ENCODE measurements around the gene GRID1. TPM values are rescaled to one million over a fixed set of nuclear protein-coding genes. Genes with fewer than 3 reads are reported as not detected.

GRID1 gene
- total and polyA plus RNA-seq, 9 of the 15 experiments (the other 6 are each of a cell fraction or from before 2014, with no cell fraction given), result 0.01 to 7.2 (median 1.2) TPM

DNA sequence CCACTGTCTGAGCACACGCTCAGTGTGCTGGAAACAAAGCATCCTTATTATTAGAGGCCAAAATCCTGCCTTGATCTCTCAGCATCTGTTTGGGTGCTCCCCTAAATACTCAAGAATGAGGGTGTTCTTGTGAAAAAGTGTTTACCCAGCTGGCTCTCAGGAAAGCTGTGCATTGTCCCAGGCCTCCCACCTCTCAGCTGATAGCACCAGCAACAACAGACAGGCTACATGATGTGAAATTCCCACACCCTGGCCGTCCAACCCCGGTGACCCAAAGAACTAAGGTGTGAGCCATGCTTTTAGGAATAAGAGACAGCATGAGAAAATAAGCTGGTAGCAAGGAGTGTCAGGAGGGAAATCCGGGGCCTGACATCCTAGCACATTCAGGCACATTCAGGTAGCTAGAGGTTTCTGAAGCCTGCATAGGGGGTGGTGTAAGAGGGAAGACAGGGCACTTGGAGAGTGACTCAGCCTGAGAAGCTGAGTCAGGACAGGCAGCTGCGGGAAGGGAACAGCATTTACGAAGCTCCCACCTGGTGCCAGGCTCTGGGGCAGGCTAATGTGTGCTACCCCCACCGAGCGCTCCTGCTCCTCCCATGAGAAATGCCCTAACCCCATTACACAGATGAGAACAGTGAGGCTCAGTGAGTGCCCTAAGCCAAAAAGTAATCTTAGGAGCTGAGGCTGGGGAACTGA lies 205.6 kb downstream of the GRID1 start:
- no peak for ATAC-seq
- no peak overlapping the region for H3K27ac ChIP-seq (ENCODE audit: extremely low read depth, low read depth, low read length)
- H3K9me3 ChIP-seq (replicated peaks; ENCODE audit: control insufficient read depth, insufficient read depth, low read depth, low read length), result no peaks in the 10 kb centered on the region
- WGBS (ENCODE audit: insufficient coverage, low coverage, missing lambda C conversion rate), result 0% methylated on average over 7 of the region's 8 CpGs
- no peak overlapping the region for H2AFZ ChIP-seq (ENCODE audit: low read depth, low read length)
- in situ Hi-C loops (cut with MboI), result no loop called here
- no peaks in the 10 kb centered on the region for H3K4me1 ChIP-seq (replicated peaks in 1 of 2; ENCODE audit: control insufficient read depth in 2 of 2, insufficient read depth in 2 of 2, low read length in 2 of 2)
- no TSS peak for BruUV-seq (replicated peaks)
- no peaks in the 10 kb centered on the region for H4K20me1 ChIP-seq (replicated peaks; ENCODE audit: control insufficient read depth, insufficient read depth, low read length)
- no peak for DNase-seq (ENCODE audit: extremely low read depth in 1 of 4, low spot score in 3 of 4)
- no peaks in the 10 kb centered on the region for H3K36me3 ChIP-seq (ENCODE audit: control insufficient read depth, insufficient read depth, low read length)
- no peaks in the 10 kb centered on the region for H3K79me2 ChIP-seq (ENCODE audit: control insufficient read depth, insufficient read depth, low read length)
- POLR2A ChIA-PET, result interaction anchor here (0.9 kb wide), 1 partner anchor 405 kb away, joined by 3 read pairs; no protein-coding TSS in a partner anchor
- no peak overlapping the region for H3K9ac ChIP-seq (ENCODE audit: insufficient read depth in 1 of 2, low read depth in 2 of 2, low read length in 2 of 2)
- H3K9me1 ChIP-seq (ENCODE audit: control insufficient read depth, insufficient read depth, low read length), result no peaks in the 10 kb centered on the region
- CTCF ChIA-PET (ENCODE audit: low intra/inter-chr PET ratio), result no interaction called here
- no peak overlapping the region for H3K4me3 ChIP-seq
- no peak overlapping the region for H3K4me2 ChIP-seq (ENCODE audit: insufficient read depth, low read length)
- intact Hi-C loops (cut with micrococcal nuclease), result no loop called here
- no peaks in the 10 kb centered on the region for H3K27me3 ChIP-seq (ENCODE audit: control insufficient read depth in 2 of 2, insufficient read depth in 2 of 2, low read length in 2 of 2)
- FAIRE-seq, result no peak
- TF ChIP-seq TAF7 (tag; IDR thresholded peaks at IDR 0.05) (no peak), RBM39 (optimal IDR thresholded peaks at IDR 0.05; ENCODE audit: low read depth, low read length) (no peak), ZNF282 (CRISPR knock-in tag; IDR thresholded peaks at IDR 0.05) (no peak), GTF2F1 (IDR thresholded peaks at IDR 0.05; ENCODE audit: low read depth, low read length) (no peak), ZNF239 (CRISPR knock-in tag; IDR thresholded peaks at IDR 0.05) (no peak), ZNF445 (CRISPR knock-in tag; IDR thresholded peaks at IDR 0.05; ENCODE audit: low read depth) (no peak), HCFC1 (IDR thresholded peaks at IDR 0.05; ENCODE audit: low read depth, low read length) (no peak), TAF15 (IDR thresholded peaks at IDR 0.05; ENCODE audit: low read depth, low read length) (no peak), HSF4 (CRISPR knock-in tag; IDR thresholded peaks at IDR 0.05; ENCODE audit: borderline replicate concordance) (no peak), FOXK1 (CRISPR knock-in tag; IDR thresholded peaks at IDR 0.05; ENCODE audit: borderline replicate concordance) (no peak), HIVEP1 (CRISPR knock-in tag; IDR thresholded peaks at IDR 0.05) (no peak), FOXA3 (CRISPR knock-in tag; conservative IDR thresholded peaks at IDR 0.05 in 1 of 2, IDR thresholded peaks at IDR 0.05 in 1 of 2) (no peak), HDGF (IDR thresholded peaks at IDR 0.05) (no peak), SNRNP70 (optimal IDR thresholded peaks at IDR 0.05; ENCODE audit: low read depth, low read length) (no peak)
- TF ChIP-seq, protein P1, sequence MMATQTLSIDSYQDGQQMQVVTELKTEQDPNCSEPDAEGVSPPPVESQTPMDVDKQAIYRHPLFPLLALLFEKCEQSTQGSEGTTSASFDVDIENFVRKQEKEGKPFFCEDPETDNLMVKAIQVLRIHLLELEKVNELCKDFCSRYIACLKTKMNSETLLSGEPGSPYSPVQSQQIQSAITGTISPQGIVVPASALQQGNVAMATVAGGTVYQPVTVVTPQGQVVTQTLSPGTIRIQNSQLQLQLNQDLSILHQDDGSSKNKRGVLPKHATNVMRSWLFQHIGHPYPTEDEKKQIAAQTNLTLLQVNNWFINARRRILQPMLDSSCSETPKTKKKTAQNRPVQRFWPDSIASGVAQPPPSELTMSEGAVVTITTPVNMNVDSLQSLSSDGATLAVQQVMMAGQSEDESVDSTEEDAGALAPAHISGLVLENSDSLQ (IDR thresholded peaks at IDR 0.05), result no peak
- TF ChIP-seq, protein P2, sequence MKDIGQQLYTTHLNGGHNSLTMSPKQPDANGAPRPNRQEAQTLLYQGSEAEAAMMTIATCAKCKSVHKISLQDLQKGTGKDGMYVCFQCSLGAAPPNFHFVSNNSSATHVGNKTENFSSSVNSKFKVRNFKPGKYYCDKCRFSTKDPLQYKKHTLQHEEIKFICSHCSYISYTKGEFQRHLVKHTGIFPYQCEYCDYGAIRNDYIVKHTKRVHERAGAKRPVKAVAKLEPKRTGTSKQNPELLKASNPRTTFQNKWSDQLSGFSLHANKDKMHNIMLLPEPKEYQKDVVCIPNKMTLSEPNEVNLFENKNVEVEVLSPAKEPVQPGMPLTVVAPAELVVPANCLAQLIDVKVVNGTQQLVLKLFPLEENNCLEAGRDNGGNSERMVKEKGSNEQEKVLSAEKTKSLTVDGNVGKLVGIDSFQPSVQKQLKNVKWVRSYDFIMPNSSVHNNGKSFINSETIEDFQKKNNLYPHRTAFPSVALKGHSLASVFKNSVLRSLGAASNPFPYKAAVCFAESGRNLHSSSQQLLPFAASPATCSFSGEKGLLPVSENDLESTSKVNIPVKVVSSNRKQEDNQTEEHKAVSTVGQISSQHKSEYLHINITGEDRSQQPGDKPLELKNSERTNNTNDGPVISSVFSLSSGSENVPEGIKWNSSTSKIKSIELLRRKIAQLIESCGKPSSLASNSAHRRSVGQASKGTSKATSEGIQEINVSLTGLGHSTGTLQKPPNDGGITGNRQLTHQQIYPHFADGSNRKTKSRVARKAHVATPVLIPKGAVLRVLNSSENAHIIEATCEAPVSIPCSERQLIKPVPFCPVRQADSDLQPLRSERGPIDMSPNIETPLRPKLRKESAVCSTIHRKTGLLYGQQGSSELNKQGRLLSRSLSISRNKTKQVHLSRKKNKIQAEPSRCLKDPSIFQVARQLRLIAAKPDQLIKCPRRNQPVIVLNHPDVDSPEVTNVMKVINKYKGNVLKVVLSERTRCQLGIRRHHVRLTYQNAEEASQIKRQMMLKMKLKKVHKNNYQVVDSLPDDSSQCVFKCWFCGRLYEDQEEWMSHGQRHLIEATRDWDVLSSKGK (CRISPR knock-in tag; IDR thresholded peaks at IDR 0.05), result no peak
